Suprapubic skin (tissue), 3 donors: ENCODE results near the gene CLDND1.

Source experiments
- POLR2A ChIP-seq, 2 donors: fragments of 450-650 bp; IDR thresholded peaks; one replicate each; pipeline ENCODE4 v1.6.1; 2017; ENCODE audit warnings: antibody characterized with exemption in 2 of 2, mild to moderate bottlenecking in 2 of 2, moderate library complexity in 2 of 2
- TF ChIP-seq, protein P1 (sequence below), 2 donors: fragments of 200-600 bp in 1 of 2; fragments of 450-650 bp in 1 of 2; sonication (generic) in 1 of 2; IDR thresholded peaks; one replicate each; pipeline ENCODE4 v1.5.1; 2016 to 2019; ENCODE audit warnings: antibody characterized with exemption in 2 of 2, mild to moderate bottlenecking in 1 of 2, moderate library complexity in 1 of 2

DNA sequence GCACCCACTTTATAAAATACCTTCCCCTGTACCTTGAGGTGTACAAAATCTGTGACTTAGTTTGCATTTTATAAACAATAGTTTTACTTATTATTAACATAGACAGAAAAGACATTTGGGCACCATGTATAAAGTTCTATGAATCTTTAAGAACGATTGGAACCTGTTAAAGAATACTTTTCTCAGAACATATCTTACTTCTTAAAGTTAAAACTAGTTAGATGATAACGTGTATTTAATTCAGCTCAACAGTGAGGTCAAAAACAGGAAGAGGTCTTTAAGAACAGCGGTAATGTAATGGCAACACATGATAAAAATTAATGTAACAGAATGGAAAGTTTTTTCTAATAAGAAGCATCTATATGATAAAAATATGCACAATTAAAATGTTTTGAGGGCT is 45.7 kb upstream of the CLDND1 start:
- TF ChIP-seq POLR2A (IDR thresholded peaks at IDR 0.05) = no peak
- TF ChIP-seq, protein P1, sequence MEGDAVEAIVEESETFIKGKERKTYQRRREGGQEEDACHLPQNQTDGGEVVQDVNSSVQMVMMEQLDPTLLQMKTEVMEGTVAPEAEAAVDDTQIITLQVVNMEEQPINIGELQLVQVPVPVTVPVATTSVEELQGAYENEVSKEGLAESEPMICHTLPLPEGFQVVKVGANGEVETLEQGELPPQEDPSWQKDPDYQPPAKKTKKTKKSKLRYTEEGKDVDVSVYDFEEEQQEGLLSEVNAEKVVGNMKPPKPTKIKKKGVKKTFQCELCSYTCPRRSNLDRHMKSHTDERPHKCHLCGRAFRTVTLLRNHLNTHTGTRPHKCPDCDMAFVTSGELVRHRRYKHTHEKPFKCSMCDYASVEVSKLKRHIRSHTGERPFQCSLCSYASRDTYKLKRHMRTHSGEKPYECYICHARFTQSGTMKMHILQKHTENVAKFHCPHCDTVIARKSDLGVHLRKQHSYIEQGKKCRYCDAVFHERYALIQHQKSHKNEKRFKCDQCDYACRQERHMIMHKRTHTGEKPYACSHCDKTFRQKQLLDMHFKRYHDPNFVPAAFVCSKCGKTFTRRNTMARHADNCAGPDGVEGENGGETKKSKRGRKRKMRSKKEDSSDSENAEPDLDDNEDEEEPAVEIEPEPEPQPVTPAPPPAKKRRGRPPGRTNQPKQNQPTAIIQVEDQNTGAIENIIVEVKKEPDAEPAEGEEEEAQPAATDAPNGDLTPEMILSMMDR (IDR thresholded peaks at IDR 0.05) = no peak
